ENCODE data around the gene PARD6G.

Gene PARD6G

DNA sequence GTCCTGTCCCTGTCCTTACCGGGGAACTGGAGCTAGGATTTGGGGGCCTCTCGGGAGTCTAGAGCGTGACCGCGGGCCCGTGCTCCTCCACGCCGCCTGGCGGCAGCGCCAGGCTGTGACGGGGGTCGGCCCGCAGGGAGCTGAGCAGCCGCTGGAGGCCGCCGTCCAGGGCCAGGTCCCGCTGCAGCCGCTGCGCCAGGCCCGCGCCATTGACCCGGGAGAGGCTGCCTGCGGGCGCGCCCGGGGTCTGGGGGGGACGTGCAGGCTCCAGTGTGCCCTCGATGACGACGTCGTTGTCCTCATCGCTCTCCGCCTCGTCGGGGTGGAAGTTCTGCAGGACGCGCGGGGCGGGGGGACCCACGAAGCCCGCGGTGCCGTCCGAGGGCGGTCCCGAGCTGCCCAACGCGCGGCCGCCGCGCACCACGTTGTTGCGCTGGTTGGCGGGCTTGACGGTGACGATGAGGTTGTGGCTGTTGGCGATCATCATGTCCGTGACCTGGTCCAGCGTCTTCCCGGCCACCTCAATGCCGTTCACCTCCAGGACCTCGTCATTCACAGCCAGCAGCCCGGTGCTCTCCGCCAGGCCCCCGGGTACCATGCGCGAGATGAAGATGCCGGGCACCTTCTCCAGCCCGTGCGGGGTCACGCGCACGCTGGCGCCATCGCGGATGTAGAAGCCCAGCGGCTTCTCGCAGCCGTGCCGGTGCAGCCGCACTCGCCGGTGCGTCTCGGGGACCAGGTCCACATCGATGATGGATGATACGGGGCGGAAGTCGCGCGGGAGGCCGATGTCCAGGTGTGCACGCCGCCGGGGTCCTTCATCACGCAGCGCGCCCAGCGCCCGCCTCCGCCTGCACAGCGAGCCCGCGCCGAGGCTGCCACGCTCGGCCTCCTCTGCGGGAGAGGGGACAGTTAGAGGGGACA lies 87.3 kb downstream of the PARD6G start:
- no peak for DNase-seq (ENCODE audit: extremely low read depth, low read depth)
- TF ChIP-seq, protein P1, sequence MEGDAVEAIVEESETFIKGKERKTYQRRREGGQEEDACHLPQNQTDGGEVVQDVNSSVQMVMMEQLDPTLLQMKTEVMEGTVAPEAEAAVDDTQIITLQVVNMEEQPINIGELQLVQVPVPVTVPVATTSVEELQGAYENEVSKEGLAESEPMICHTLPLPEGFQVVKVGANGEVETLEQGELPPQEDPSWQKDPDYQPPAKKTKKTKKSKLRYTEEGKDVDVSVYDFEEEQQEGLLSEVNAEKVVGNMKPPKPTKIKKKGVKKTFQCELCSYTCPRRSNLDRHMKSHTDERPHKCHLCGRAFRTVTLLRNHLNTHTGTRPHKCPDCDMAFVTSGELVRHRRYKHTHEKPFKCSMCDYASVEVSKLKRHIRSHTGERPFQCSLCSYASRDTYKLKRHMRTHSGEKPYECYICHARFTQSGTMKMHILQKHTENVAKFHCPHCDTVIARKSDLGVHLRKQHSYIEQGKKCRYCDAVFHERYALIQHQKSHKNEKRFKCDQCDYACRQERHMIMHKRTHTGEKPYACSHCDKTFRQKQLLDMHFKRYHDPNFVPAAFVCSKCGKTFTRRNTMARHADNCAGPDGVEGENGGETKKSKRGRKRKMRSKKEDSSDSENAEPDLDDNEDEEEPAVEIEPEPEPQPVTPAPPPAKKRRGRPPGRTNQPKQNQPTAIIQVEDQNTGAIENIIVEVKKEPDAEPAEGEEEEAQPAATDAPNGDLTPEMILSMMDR (IDR thresholded peaks at IDR 0.05; ENCODE audit: low read depth, low read length) = peak; percentile 53

DNA sequence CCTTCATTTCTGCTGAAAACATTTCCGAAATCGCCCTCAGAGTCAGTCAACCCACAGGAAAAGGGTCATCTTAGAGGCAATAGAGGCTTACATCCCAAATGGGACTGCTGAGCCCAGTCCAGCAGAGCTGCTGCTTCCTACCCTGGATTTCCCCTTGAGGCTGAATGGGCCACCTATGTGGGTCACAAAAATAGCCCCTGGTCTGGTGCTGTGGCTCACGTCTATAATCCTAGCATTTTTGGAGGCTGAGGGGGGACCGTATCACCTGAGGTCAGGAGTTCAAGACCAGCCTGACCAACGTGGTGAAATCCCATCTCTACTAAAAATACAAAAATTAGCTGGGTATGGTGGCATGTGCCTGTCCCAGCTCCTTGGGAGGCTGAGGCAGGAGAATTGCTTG lies 88.9 kb downstream of the PARD6G start:
- TF ChIP-seq, protein P1 (IDR thresholded peaks at IDR 0.05; ENCODE audit: low read depth, low read length) = no peak
- no peak for DNase-seq (ENCODE audit: extremely low read depth, low read depth)

DNA sequence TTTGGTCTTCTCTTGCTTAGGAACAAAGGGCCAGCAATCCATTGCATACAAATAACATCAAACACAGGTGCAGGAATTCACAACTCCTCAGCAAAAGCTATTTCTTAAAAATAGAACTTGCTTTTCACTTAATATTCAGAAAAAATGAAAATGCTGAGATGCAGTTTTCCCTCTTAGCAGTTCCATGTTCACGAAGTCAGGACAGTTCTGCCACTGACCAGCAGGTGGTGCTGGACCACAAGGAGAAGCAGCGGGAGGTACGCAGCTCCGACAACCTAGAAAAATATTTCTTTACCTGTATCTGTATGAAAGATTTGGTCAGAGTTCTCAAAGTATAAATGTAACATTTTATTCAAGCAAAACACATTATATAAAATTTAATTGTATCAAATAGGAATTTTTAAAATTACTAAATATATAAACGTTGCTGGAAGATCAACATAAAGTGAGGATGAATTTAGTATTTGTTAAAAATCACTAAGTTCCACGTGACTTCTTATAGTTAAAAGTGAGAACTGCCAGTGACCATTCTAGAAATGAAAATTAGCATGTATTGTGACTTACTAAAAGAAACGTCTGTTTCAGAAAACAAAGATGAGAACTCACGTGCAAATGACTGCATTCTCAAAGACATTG lies 89.5 kb downstream of the PARD6G start:
- TF ChIP-seq, protein P1 (IDR thresholded peaks at IDR 0.05; ENCODE audit: low read depth, low read length) = peak; percentile 99
- DNase-seq (ENCODE audit: extremely low read depth, low read depth) = no peak

DNA sequence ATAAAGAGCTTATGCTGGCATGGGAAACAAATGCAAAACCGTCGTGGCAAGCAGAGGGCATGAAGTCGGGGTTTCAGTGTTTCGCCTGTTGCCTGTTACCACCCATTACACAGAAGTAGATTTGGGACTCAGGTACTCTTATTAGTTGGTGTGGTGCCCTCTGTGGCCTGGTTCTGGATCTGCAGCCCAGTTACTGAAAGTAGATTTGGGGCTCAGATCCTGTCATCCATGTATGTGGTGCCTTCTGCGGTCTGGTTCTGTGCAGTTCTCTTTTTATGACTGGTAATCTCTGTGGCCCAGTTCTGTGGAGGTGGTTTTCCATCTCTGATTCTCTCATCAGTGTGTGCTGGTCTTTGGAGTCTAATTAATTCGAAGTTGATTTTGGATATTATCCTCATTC lies 93.0 kb downstream of the PARD6G start:
- TF ChIP-seq, protein P1 (IDR thresholded peaks at IDR 0.05; ENCODE audit: low read depth, low read length) = peak; percentile 43
- no peak for DNase-seq (ENCODE audit: extremely low read depth, low read depth)

DNA sequence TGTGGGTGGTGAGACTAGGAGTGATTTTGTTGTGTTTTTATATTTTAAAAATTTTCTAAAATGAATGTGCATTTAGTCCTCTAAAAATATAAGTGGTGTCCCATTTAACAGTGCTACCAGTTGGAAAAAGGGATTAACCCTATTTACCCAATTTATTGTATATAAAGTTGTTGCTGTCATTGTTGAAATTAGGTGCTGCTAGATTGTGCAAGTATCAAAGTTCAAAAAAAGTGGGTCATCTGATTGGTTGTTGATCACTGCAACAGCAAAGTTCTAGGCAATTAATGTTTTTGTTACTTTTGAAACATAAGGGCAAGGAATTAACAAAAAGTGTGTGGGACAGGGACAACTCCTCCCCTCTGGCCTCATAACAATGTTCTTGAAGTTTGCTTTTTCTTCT lies 97.6 kb downstream of the PARD6G start:
- DNase-seq (ENCODE audit: extremely low read depth, low read depth) = no peak
- TF ChIP-seq, protein P1 (IDR thresholded peaks at IDR 0.05; ENCODE audit: low read depth, low read length) = no peak

DNA sequence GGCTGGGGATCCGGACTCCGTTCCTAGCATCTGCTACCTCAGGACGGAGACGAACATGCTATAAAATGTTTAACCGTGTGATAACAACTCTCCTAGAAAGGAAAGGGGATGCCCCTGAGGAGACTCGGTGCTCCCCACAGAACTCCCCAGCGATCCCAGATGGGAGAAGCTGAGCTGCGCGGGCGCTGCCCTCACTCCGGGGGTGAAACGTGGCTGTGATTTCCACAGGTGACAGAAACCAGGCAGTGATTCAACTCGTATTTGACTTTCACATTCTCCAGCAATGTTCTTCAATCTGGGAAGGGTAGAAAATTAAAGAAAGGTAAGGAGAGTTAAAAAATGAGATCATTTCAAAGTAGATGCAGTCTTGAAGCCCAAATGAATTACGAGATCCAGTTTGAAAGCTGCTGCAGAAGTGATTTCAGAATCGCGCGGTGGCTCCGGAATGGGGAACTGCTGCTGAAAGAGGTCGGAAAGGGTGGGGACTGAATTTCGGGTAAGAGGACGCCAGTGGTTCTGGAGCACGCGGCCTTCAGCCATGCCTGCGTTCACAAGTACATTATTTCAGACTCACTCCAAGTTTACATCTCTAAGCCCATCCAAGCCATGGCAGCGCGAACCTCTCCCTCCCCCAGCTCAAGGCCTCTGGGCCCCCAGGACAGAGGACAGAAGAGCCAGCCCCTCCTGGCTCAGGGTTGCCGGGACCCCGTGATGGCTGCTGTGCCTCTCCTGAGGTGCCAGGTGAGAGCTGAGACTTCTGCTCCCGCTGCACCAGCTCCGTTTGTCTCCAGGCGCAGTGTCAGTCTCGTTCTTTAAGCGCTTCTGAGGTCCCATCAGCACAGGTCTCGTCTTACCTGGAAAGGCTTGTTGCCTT lies 98.8 kb downstream of the PARD6G start:
- DNase-seq (ENCODE audit: extremely low read depth, low read depth) = no peak
- TF ChIP-seq, protein P1 (IDR thresholded peaks at IDR 0.05; ENCODE audit: low read depth, low read length) = no peak
